ENCODE measurements around the gene TRMT112.

DNA sequence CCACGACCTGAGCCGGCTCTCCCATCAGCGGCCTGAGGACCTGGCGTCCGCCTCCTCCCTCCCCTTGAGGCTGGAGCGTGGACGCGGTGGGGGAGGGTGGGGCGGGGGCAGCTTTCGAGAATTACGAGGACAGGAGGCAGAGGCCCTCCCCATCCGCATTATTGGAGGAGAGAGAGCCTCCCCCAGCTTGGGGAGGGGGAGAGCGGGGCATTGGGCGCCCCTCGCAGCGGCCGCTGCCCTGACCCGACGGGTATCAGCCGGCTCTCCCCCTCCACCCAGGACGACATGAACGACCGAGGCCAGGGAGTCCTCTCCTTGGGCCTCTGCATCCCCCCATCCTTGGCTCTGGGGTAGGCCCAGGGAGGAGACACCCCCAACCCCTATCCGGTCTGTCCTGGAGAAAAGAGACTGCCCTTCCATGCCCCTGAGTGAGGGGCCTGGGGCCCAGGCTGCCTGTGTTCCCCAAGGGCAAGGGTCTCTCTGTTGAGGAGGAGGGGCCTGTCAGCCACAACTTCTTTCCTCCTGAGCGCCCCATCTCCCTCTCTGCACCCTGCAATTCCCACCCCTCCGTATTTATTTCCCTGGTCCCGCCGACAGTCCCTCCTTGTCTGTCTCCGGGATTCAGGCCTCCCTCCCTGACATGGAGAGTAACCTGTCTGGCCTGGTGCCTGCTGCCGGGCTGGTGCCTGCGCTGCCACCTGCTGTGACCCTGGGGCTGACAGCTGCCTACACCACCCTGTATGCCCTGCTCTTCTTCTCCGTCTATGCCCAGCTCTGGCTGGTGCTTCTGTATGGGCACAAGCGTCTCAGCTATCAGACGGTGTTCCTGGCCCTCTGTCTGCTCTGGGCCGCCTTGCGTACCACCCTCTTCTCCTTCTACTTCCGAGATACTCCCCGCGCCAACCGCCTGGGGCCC, 31.2 kb downstream of the TRMT112 start:
- TF ChIP-seq POLR2A (IDR thresholded peaks at IDR 0.05; ENCODE audit: low read length) (no peak), GATA1 (IDR thresholded peaks at IDR 0.05; ENCODE audit: low read depth, low read length) (no peak)
